Neural cell (in vitro differentiated cells): ENCODE results near the gene ATG7.

Experiments
- CTCF ChIP-seq: fragments of 450-650 bp; IDR thresholded peaks from 2 replicates; pipeline ENCODE4 v1.5.1; 2014; ENCODE audit warnings: antibody characterized with exemption, mild to moderate bottlenecking, moderate library complexity; ENCODE audit not compliant: poor library complexity, severe bottlenecking
- EP300 ChIP-seq: fragments of 450-650 bp; conservative IDR thresholded peaks from 2 replicates; pipeline ENCODE4 v1.6.1; 2014; ENCODE audit warnings: antibody characterized with exemption, mild to moderate bottlenecking, moderate library complexity; ENCODE audit not compliant: poor library complexity, severe bottlenecking
- EZH2 ChIP-seq: fragments of 200-600, 300-800 bp; shearing (Covaris generic), sonication (generic); IDR thresholded peaks from 2 replicates; pipeline ENCODE4 v1.6.1; 2014; ENCODE audit warnings: antibody characterized with exemption, low read length, borderline replicate concordance, mild to moderate bottlenecking; ENCODE audit not compliant: insufficient read depth, poor library complexity, severe bottlenecking
- MXI1 ChIP-seq: fragments of 450-650 bp; conservative IDR thresholded peaks from 2 replicates; pipeline ENCODE4 v1.6.1; 2014; ENCODE audit warnings: antibody characterized with exemption, mild to moderate bottlenecking; ENCODE audit not compliant: poor library complexity, severe bottlenecking
- POLR2AphosphoS5 ChIP-seq: IDR thresholded peaks from 2 replicates; pipeline ENCODE4 v1.6.1; 2012
- RAD21 ChIP-seq: fragments of 450-650 bp; conservative IDR thresholded peaks from 2 replicates; pipeline ENCODE4 v1.6.1; 2014; ENCODE audit warnings: antibody characterized with exemption, mild to moderate bottlenecking, moderate library complexity
- REST ChIP-seq: IDR thresholded peaks from 2 replicates; pipeline ENCODE4 v1.6.1; 2012; ENCODE audit warnings: borderline replicate concordance
- SMC3 ChIP-seq: fragments of 450-650 bp; conservative IDR thresholded peaks from 2 replicates; pipeline ENCODE4 v1.6.1; 2014; ENCODE audit warnings: antibody characterized with exemption, mild to moderate bottlenecking, moderate library complexity; ENCODE audit not compliant: poor library complexity
- TAF1 ChIP-seq: IDR thresholded peaks from 2 replicates; pipeline ENCODE4 v1.6.1; 2012; ENCODE audit warnings: low read depth

- TF ChIP-seq CTCF = no peak
- no peak for TF ChIP-seq RAD21
- TF ChIP-seq POLR2AphosphoS5 = no peak
- no peak for TF ChIP-seq TAF1
- TF ChIP-seq EZH2 = no peak
- no peak for TF ChIP-seq MXI1
- no peak for TF ChIP-seq EP300
- TF ChIP-seq SMC3 = no peak
- no peak for TF ChIP-seq REST
These were observed 91.5 kb downstream of the ATG7 start for GRCh38 chr3:11363715-11364114.
